ENCODE measurements around the gene NETO2. TPM values are rescaled to one million over a fixed set of nuclear protein-coding genes. Genes with fewer than 3 reads are reported as not detected.
A peak's percentile ranks its signal among the peaks of the same experiment; 100 is the strongest.

Gene NETO2, protein sequence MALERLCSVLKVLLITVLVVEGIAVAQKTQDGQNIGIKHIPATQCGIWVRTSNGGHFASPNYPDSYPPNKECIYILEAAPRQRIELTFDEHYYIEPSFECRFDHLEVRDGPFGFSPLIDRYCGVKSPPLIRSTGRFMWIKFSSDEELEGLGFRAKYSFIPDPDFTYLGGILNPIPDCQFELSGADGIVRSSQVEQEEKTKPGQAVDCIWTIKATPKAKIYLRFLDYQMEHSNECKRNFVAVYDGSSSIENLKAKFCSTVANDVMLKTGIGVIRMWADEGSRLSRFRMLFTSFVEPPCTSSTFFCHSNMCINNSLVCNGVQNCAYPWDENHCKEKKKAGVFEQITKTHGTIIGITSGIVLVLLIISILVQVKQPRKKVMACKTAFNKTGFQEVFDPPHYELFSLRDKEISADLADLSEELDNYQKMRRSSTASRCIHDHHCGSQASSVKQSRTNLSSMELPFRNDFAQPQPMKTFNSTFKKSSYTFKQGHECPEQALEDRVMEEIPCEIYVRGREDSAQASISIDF
- total RNA-seq (24.8 and 27.6 TPM in 2 replicates), polyA plus RNA-seq (15.5 and 18.4 TPM in 2 replicates), polyA minus RNA-seq (24.7 and 26.3 TPM in 2 replicates), Bru-seq, nascent RNA (percentile 70 among the genes with signal in this experiment), BruChase-seq, experiment 1, labeled RNA remaining after a 6-hour chase (percentile 76 among the genes with signal in this experiment), BruChase-seq, experiment 2, labeled RNA remaining after a 2-hour chase (percentile 73 among the genes with signal in this experiment)
- polyA plus RNA-seq (2011; cell fraction: cytosol; rRNA removed) = 37.5 and 45.4 TPM in 2 replicates
- polyA plus RNA-seq (2011; cell fraction: nucleus; rRNA removed) = 28.6 and 37.5 TPM in 2 replicates
- 35.8 and 61.1 TPM in 2 replicates for polyA plus RNA-seq (2012)
- 26.2 TPM for polyA minus RNA-seq (2011; cell fraction: cytosol; rRNA and poly(A)+ RNA removed)
- 11.0 TPM in 2 replicates for polyA minus RNA-seq (2011; cell fraction: nucleus; rRNA and poly(A)+ RNA removed)
- long read RNA-seq, full-length matches to known transcripts = 63 of 158 reads
- long read RNA-seq, partial matches to known transcripts = 2 of 158 reads
- long read RNA-seq, other reads (novel, unspliced or antisense) = 93 of 158 reads

DNA sequence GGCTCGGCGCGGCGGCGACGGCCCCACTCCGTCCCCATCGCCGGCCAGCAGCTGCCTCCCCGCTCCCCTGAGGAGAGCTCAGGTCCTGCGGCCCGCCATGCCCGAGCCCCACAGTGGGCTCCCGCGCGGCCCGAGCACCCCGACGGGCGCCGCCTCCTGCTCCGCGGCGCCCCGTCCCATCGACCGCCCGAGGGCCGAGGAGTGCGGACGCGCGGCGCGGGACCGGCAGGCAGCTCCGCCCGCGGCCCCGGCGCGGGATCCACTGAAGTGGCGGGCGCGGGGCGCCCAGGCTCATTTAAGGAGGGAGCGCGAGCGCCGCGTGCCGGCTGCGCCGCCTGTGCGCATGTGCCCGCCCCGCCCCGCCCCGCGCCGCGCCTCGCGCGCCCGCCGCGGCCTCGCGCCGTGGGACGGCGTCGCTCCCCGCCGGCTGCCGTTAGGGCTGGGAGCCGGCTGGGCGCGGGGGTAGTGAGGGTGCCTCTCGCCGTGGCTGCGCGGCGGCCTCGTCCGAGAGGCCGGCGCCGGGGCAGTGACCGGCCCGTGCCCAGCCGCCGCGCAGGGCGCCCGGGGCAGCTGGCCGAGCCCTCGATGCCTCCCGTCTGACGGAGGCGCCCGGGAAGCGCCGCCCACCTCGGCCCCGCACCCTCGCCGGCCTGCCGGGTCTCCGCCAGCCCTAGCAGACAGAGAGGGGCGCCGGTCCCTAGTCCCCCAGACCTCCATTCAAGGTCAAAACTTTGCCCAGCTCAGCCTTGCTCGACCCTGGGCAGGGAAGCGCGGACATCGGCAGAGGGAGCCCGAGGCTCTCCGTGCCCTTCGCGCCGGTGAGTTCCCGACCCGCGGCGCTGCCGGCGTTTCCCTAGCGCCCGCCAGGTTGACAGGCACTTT is at the start of gene NETO2:
NETO2 (minus strand) TSS at position 269 of the 882 bp plus-strand sequence. CDS start 333 bp downstream, outside the sequence.
- CTCF ChIA-PET = interaction anchor here (0.6 to 6.5 kb wide), 53 partner anchors 8 to 1487 kb away, joined by 3 to 199 read pairs (median 4); partner anchors contain the start of genes ABCC12, DNAJA2, ITFG1 and LONP2

More for the DNA sequence above, at the start of gene NETO2:
- peak; percentile 46 for FAIRE-seq
- no peaks in the 10 kb centered on the region for H3K9me3 ChIP-seq (replicated peaks; ENCODE audit: control insufficient read depth, insufficient read depth, low read length)
- H3K9ac ChIP-seq (replicated peaks; ENCODE audit: extremely low read depth, insufficient read depth, low read length) = peak within 1 kb of the TSS; percentile 88
- no peaks in the 10 kb centered on the region for H3K27me3 ChIP-seq (ENCODE audit: control insufficient read depth in 2 of 2, insufficient read depth in 2 of 2, low read length in 2 of 2)
- no peaks in the 10 kb centered on the region for H3K4me1 ChIP-seq (ENCODE audit: control insufficient read depth, extremely low read depth, insufficient read depth, low read length)
- peak within 1 kb of the TSS; percentile 92 for H2AFZ ChIP-seq (ENCODE audit: low read depth, low read length)
- peak; percentile 61 for DNase-seq (ENCODE audit: low read depth, low spot score)
- peak within 1 kb of the TSS; percentile 67 for H3K27ac ChIP-seq (ENCODE audit: insufficient read depth, low read depth, low read length)
- no TSS peak for BruUV-seq (replicated peaks)
- dilution Hi-C loops (cut with MboI; ENCODE audit: extremely low pct_ligation_motif_present, low sequenced_read_pairs) (no loop called here), intact Hi-C loops (cut with micrococcal nuclease) (loop anchor here (1.0 to 5.0 kb wide), 11 partner anchors 19 to 1021 kb away; partner anchors contain the start of genes C16orf87, ITFG1, ORC6 and PHKB)
- H4K20me1 ChIP-seq (replicated peaks; ENCODE audit: control insufficient read depth, extremely low read depth, insufficient read depth, low read length) = no peaks in the 10 kb centered on the region
- POLR2A ChIA-PET = interaction anchor here (1.0 kb wide), 1 partner anchor 317 kb away, joined by 3 read pairs; the partner anchor contains the start of genes ITFG1 and PHKB
- peak within 1 kb of the TSS; percentile 98 for H3K4me2 ChIP-seq (ENCODE audit: insufficient read depth, low read length)
- TF ChIP-seq, protein P1, sequence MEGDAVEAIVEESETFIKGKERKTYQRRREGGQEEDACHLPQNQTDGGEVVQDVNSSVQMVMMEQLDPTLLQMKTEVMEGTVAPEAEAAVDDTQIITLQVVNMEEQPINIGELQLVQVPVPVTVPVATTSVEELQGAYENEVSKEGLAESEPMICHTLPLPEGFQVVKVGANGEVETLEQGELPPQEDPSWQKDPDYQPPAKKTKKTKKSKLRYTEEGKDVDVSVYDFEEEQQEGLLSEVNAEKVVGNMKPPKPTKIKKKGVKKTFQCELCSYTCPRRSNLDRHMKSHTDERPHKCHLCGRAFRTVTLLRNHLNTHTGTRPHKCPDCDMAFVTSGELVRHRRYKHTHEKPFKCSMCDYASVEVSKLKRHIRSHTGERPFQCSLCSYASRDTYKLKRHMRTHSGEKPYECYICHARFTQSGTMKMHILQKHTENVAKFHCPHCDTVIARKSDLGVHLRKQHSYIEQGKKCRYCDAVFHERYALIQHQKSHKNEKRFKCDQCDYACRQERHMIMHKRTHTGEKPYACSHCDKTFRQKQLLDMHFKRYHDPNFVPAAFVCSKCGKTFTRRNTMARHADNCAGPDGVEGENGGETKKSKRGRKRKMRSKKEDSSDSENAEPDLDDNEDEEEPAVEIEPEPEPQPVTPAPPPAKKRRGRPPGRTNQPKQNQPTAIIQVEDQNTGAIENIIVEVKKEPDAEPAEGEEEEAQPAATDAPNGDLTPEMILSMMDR (IDR thresholded peaks at IDR 0.05; ENCODE audit: extremely low read depth in 1 of 2, insufficient read depth in 1 of 2, low read depth in 1 of 2, low read length in 2 of 2) = peak; percentile 65 to 79
- TF ChIP-seq JUN (IDR thresholded peaks at IDR 0.05; ENCODE audit: borderline replicate concordance, insufficient read depth, insufficient read length, low read depth) (no peak), FOS (IDR thresholded peaks at IDR 0.05; ENCODE audit: borderline replicate concordance, insufficient read depth, low read length) (no peak), EZH2 (IDR thresholded peaks at IDR 0.05; ENCODE audit: borderline replicate concordance, low read depth, low read length, severe bottlenecking) (no peak), POLR2A (IDR thresholded peaks at IDR 0.05; ENCODE audit: low read depth, low read length) (peak; percentile 61), GATA2 (IDR thresholded peaks at IDR 0.05; ENCODE audit: insufficient read depth, insufficient read length, low read depth, low read length) (no peak), MYC (IDR thresholded peaks at IDR 0.05; ENCODE audit: low read depth, low read length) (no peak), POLR2AphosphoS5 (IDR thresholded peaks at IDR 0.05; ENCODE audit: insufficient read depth, low read depth, low read length) (peak; percentile 18)
- TF ChIP-seq, protein P2, sequence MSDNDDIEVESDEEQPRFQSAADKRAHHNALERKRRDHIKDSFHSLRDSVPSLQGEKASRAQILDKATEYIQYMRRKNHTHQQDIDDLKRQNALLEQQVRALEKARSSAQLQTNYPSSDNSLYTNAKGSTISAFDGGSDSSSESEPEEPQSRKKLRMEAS (IDR thresholded peaks at IDR 0.05; ENCODE audit: insufficient read depth, insufficient read length) = no peak
- H3K9me1 ChIP-seq (replicated peaks; ENCODE audit: control insufficient read depth, extremely low read depth, insufficient read depth, low read length) = no peaks in the 10 kb centered on the region
- no peaks in the 10 kb centered on the region for H3K36me3 ChIP-seq (ENCODE audit: control insufficient read depth in 2 of 2, extremely low read depth in 1 of 2, insufficient read depth in 2 of 2, low read length in 2 of 2)
- H3K79me2 ChIP-seq (ENCODE audit: control insufficient read depth, insufficient read depth, low read length) = peaks cover 5% of the 10 kb centered on the region
- H3K4me3 ChIP-seq (replicated peaks in 1 of 3; ENCODE audit: insufficient read depth in 1 of 3, low read depth in 1 of 3, low read length in 3 of 3) = peak within 1 kb of the TSS; percentile 62 to 83 (median 69)

Measured in endothelial cell of umbilical vein (primary cell).